ENCODE data around the gene FAM236B.
"Not testable (repeated sequence)": the region's sequence is repeated elsewhere in the genome, so short reads cannot be mapped to it uniquely, and the experiment has no call there.

FAM236B gene

DNA sequence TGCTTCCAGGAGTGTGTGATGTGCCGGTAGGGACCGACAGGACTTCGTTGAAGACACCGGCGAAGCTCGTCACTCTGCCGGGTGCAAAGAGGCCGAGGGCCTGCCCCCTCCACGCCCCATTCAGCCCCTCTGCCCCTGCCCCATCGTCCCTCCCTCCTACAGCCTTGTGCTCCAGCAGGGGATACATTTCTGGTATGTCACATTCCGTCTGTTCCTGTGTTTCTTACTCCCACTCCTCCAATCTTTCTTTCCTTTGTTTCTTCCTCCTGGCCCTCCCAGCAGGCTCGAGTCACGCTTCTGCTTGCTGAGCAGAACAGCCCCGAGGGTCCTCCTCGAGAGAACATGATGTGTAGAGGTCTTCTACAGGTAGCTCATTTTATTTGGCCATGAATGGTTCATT, at the start of gene FAM236B:
TSS of gene FAM236B (minus strand) at position 101 of the 400 bp plus-strand sequence. CDS start at position 1, 100 bp downstream.
- DNase-seq; intact Hi-C loops (cut with DNase I): not testable (repeated sequence)

GRCh38 chrX:72830701-72831100, 48.2 kb upstream of the FAM236B start:
- DNase-seq; intact Hi-C loops (cut with DNase I): not testable (repeated sequence)

- intact Hi-C loops (cut with DNase I); DNase-seq: not testable (repeated sequence)
Observed at GRCh38 chrX:72808110-72808509, 25.6 kb upstream of the FAM236B start, which contains the start of gene FAM236D. Gene FAM236D, minus strand, starts transcription at chrX:72808210. Its CDS starts 100 bp downstream, at chrX:72808110.

GRCh38 chrX:72790390-72790789, 7.9 kb upstream of the FAM236B start:
- intact Hi-C loops (cut with DNase I): not testable (repeated sequence)
- peak in 2 of 42 donors; percentile 1 to 7 for DNase-seq

DNA sequence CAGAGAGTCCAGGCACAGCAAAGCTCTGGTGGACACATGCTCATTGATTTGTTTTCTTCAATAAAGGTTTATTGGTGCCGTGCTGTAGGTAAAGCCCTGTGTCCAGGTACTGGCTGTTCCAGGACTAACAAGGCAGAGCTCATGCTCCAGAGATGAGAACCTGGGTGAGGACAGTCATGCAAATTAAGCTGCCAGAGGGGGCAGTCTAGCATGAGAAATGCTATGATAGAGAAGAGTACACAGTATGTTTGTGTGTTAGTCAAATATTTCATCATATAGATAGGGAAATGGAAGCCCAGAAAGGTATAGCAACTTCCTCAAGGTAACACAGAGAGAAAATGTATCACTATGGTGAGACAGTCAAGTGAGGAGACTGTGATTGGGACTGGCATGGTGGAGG, 5.7 kb upstream of the FAM236B start:
- DNase-seq; intact Hi-C loops (cut with DNase I): not testable (repeated sequence)

DNA sequence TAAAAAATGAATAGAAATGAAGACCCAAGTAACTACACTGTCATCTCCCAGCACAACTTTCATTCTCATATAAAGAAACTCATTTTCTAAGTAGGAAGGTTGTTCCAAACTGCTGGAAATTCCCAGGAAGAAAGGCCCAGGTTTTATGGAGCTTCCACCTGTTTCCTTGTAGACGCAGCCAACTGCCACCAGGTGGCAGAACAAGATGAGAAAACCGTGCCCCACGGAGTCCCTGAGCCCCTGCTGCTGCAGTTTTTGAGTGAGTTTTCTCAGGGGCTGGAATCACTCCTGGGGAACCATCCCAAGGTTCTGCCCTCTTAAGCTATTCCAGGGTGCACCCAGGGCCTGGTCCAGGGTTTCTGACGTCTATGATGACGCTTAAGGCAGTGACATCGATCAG, 1.5 kb upstream of the FAM236B start:
- DNase-seq; intact Hi-C loops (cut with DNase I): not testable (repeated sequence)

- DNase-seq; intact Hi-C loops (cut with DNase I): not testable (repeated sequence)
Observed at GRCh38 chrX:72783365-72783936, 991 bp upstream of the FAM236B start.

GRCh38 chrX:72778146-72778545, 4.3 kb downstream of the FAM236B start:
- intact Hi-C loops (cut with DNase I): not testable (repeated sequence)

DNA sequence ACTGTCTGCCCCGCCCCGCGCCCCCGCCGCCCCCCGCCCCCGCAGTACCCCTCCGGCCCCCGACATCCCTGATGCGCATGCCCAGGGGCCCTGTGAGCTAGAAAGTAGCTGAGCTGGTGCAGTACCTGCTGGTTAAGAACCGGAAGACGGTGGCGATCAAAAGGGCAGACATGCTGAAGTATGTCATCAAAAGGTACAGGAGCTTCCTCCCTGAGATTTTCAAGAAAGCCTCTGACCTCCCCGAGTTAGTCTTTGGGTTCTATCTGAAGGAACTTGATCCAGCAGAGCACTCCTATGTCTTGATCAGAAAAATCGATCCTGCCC, 5.0 kb downstream of the FAM236B start:
- intact Hi-C loops (cut with DNase I); DNase-seq: not testable (repeated sequence)

More at GRCh38 chrX:72778146-72778545, 4.3 kb downstream of the FAM236B start:
- not testable (repeated sequence) for DNase-seq

GRCh38 chrX:72776653-72777466, 5.6 kb downstream of the FAM236B start, which contains the start of gene DMRTC1B:
Gene DMRTC1B, plus strand, starts transcription at chrX:72776890. Its CDS starts 68,246 bp downstream, at chrX:72845136.
- DNase-seq; intact Hi-C loops (cut with DNase I): not testable (repeated sequence)

DNA sequence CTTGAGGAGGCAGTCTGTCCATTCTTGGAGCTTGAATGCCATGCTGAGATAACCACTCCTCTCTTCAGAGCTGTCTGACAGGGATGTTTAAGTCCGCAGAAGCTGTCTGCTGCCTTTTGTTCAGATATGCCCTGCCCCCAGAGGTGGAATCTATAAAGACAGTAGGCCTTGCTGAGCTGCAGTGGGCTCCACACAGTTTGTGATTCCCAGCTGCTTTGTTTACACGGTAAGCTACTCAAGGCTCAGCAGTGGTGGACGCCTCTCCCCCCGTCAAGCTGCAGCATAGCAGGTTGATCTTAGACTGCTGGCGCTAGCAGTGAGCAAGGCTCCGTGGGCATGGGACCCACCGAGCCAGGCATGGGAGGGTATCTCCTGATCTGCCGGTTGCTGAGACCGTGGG, 22.0 kb downstream of the FAM236B start:
- DNase-seq; intact Hi-C loops (cut with DNase I): not testable (repeated sequence)

DNA sequence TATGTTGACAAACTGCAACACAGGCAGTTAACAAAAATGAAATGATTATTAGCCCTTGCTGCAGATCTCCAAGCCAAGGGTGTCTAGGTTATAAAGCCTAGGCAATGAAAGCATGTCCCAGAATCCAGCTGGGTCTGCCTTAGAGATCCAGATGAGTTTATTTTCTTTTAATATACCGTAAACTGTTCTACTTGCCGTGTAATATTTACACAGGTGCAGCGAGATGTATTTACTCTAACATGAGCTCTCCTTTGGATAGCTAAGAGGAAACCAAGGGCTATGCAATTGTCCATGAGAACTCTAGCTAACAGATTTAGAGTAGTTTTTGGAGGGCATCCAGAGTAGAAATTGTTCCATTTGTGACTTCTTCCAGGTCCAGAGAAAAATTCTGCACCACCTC, 33.9 kb downstream of the FAM236B start:
- intact Hi-C loops (cut with DNase I); DNase-seq: not testable (repeated sequence)

DNA sequence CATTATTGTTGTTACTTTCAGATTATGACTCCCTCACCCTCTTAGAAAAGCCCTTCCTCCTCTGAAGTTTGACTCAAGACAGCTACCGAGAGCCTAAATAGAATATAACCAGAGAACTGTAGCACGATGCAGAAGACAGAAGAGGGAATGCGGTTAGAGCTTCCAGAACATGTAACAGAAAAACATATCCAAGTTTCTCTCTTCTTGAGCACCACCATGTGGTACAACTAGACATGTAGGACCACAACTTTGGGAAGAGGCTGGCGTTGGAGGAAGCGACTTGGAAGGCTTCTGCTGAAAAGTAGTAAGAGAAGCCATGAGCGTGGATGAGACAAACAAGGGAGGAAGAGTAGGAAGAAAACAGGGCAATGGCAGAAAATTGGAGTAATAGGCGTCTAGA, 36.9 kb downstream of the FAM236B start:
- intact Hi-C loops (cut with DNase I); DNase-seq: not testable (repeated sequence)

GRCh38 chrX:72735561-72735960, 46.9 kb downstream of the FAM236B start:
- no peak for DNase-seq
- intact Hi-C loops (cut with DNase I): no loop called here

GRCh38 chrX:72733636-72734035, 48.8 kb downstream of the FAM236B start:
- intact Hi-C loops (cut with DNase I); DNase-seq: not testable (repeated sequence)
